GM13976 (cell line): ENCODE results near the gene LZIC.
"Not testable (repeated sequence)": the region's sequence is repeated elsewhere in the genome, so short reads cannot be mapped to it uniquely, and the experiment has no call there.

Source experiments
- DNase-seq: peaks from one replicate; pipeline ENCODE4 v3.0.0; 2012; ENCODE audit warnings: low spot score
- CTCF ChIP-seq: IDR thresholded peaks from 2 replicates; pipeline ENCODE4 v1.5.1; 2012; ENCODE audit warnings: borderline replicate concordance, mild to moderate bottlenecking; ENCODE audit not compliant: insufficient read depth; ENCODE audit errors: extremely low read depth, missing control alignments, control extremely low read depth
- in situ Hi-C: fragments of 300-500 bp; cut with MboI; formaldehyde crosslinking; loops from one replicate; pipeline ENCODE4 v1.12.0; 2022; ENCODE audit warnings: low sequenced_read_pairs, mixed read lengths, inconsistent platforms; ENCODE audit not compliant: unreplicated experiment

Gene LZIC

DNA sequence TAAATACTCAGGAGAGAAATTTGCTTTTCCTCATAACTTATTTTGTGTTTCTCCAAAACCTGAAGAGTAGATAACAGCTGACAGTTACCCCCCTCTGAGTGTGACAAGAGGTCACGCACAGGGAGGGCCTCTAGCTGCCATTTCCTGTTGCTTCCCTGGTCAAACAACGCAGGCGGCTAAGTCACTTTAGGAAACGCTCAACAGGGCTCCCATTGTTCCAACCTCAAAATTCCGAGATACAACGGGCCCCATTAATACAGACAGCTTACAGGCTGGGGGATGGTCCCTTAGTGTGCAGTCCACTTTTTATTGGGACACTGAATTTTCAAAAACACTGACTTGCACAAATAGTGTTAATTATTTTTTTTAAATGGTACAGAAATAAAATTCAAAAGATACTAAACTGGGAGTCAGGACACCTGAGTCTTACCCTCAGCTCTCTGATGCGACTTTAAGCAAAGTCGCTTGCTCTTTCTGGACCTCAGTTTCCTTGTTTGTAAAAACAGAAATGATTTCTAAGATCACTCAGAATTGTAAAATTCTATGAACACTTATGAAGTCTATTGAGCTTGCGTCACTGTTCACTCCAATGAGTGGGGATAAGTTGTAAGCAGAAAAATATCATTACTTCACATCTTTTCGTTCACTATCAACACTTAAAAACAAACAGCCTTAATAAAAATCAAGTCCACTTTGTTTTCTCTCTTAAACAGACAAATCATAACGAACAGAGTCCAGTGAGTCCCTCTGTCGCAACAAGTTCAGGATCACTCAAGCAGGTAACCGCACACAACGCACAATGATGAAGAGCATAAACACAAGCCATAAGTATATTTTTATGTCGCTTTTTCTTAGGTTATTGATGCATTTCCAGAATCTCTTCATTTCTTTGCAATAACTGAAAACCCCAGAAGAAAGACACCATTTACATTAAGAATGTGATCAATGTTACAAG, 13.5 kb downstream of the LZIC start:
- in situ Hi-C loops = no loop called here
- no peak for TF ChIP-seq CTCF
- no peak for DNase-seq

GRCh38 chr1:9927259-9927658, 15.9 kb downstream of the LZIC start:
- in situ Hi-C loops = no loop called here
- no peak for TF ChIP-seq CTCF
- DNase-seq = no peak

DNA sequence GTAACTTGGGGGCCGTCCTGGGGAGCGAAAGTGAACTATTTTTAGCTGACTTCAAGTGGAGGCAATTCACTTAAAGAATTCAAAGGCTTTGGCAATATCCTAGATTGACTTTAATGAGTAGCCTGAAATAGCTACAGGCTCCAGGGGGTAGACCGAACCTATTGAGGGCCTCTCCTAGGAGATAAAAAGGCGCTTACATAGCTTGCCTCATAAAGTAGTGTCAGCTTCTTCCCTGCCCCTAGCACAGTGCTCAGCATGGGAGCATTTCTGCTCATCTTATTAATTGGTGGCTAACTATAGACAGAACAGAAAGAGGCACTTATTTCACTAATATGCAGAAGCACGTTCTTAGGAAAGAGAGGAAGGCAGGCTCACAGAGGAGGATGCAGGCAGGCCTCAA, 20.8 kb downstream of the LZIC start:
- TF ChIP-seq CTCF = no peak
- in situ Hi-C loops = no loop called here
- no peak for DNase-seq

DNA sequence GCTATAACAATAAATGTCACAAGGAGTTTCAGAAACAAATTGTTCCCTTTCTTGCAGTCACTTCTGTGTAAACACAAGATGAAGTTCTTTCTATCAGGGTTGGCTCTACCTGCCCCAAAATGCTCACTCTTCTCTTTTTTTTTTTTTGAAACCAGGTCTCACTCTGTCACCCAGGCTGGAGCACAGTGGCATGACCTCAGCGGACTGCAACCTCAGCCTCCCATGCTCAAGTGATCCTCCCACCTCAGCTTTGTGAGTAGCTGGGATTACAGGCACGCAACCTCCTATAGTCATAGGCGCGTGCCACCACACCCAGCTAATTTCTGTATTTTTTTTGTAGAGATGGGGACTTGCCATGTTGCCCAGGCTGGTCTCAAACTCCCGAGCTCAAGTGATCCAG, 22.6 kb downstream of the LZIC start:
- in situ Hi-C loops = no loop called here
- no peak for TF ChIP-seq CTCF
- no peak for DNase-seq

DNA sequence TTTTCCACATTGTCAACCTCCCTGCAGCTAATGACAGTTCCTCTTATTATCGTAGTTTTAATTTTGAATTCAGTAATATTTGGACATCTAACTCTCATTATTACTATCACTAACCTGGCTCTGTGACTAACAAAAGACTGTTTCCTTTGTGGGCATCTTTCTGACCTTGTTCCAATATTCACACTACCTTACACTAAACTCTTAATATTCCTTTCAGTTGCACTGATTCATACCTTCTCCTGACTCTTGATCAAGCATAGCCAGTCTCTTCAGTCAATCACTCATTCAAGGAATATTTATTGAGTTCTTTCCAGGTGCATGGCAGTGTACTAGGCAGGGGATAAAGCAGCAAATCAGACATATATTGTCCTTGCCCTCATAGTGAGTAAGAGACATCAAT, 25.3 kb downstream of the LZIC start:
- no peak for DNase-seq
- TF ChIP-seq CTCF = no peak
- in situ Hi-C loops = no loop called here

DNA sequence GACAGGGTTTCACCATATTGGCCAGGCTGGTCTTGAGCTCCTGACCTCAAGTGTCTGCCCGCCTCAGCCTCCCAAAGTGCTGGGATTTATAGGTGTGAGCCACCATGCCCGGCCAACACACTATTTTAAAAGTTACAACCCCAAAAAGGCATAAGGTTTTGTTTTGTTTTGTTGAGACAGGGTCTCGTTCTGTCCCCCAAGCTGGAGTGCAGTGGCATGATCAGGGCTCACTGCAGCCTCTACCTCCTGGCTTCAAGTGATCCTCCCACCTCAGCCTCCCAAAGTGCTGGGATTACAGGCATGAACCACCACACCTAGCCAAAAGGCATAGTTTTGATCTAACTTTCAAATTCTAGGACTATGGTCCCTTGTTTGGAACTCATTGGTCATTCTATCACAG, 25.7 kb downstream of the LZIC start:
- DNase-seq, in situ Hi-C loops: not testable (repeated sequence)

DNA sequence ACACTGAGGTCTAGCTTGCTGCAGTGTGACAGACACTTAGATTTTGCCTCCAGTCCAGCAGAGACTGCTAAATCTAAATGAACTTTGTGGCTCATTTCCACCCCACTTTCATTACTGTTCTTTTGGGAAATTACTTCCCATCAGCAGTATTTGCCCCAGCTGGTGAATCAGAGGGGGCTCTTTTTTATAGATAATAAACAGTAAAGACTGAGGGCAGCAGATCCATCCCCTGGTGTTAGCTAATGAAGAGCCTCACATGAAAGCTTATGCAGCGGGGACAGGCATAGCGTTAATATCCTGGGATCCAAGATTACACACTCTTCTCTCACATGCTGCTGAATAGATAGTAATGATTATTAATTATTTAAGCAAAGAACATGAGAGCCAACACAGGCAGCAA, 26.7 kb downstream of the LZIC start:
- in situ Hi-C loops = no loop called here
- no peak for TF ChIP-seq CTCF
- DNase-seq = no peak
